GM12865 (cell line): ENCODE results near the gene ZBTB20.

Experiments
- DNase-seq: peaks from one replicate; pipeline ENCODE4 v3.0.0; 2010; ENCODE audit warnings: low read depth
- H3K4me3 ChIP-seq: 2 replicates; pipeline ENCODE4 v1.5.1; 2011; ENCODE audit warnings: mild to moderate bottlenecking, low read depth, low read length, control low read depth
- TF ChIP-seq, protein P1 (sequence below): IDR thresholded peaks from 2 replicates; pipeline ENCODE4 v1.5.1; 2011; ENCODE audit warnings: low read length, control low read depth, low read depth, inconsistent platforms; ENCODE audit not compliant: insufficient read depth; ENCODE audit errors: missing control alignments

Gene ZBTB20

DNA sequence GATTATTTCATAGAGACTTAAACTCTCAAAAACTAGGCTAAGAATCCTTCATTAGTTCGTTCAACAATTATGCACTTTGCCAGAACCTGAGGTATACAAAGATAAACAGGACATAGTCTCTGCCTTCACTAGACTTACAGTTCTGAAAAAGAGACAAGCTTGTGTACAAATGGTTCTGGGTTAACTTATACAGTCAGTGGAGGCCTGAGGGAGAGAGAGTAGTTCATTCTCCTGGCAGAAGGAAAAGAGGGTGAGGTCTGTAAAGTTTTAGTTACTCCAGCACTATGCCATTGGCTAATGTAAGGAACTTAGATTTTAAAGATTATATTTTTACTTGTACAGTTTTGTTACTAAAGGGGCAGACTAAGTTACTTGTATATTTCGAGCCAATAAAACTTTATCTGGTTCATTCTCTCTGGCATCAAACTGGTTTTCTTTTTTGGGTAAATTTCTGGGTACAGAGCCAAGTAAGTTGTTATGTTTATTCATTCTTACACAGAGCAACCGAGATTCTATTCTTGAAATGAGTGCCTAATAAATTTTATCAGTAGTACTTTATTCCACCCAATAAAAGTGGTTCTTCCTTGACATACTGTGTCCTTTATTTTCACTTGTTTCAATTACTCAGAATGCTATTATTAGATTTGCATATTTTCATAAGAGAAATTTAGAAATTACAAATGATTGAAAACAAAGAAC is 574.6 kb downstream of the ZBTB20 start:
- TF ChIP-seq, protein P1, sequence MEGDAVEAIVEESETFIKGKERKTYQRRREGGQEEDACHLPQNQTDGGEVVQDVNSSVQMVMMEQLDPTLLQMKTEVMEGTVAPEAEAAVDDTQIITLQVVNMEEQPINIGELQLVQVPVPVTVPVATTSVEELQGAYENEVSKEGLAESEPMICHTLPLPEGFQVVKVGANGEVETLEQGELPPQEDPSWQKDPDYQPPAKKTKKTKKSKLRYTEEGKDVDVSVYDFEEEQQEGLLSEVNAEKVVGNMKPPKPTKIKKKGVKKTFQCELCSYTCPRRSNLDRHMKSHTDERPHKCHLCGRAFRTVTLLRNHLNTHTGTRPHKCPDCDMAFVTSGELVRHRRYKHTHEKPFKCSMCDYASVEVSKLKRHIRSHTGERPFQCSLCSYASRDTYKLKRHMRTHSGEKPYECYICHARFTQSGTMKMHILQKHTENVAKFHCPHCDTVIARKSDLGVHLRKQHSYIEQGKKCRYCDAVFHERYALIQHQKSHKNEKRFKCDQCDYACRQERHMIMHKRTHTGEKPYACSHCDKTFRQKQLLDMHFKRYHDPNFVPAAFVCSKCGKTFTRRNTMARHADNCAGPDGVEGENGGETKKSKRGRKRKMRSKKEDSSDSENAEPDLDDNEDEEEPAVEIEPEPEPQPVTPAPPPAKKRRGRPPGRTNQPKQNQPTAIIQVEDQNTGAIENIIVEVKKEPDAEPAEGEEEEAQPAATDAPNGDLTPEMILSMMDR, result no peak
- DNase-seq, result no peak
- H3K4me3 ChIP-seq, result no peak overlapping the region

DNA sequence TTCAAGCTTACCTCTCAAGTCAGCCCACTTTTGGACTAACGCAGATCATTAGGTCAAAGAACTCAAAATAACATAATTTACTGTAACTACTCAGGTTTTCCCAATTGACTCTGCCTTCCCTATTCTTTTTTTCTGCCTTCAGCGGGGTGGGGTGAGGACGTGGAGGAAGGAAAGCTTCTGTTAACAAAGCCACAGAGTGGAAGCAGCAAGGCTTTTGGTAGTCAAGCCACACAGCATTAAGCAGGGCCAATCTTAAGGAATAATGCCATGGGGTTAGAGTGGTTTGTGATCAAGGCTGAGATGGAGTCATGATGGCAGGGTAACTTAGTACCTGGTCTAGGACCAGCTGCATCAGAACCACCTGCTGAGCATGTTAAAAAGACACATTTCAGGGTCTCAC is 575.7 kb downstream of the ZBTB20 start:
- H3K4me3 ChIP-seq, result no peak overlapping the region
- TF ChIP-seq, protein P1, result no peak
- DNase-seq, result no peak

DNA sequence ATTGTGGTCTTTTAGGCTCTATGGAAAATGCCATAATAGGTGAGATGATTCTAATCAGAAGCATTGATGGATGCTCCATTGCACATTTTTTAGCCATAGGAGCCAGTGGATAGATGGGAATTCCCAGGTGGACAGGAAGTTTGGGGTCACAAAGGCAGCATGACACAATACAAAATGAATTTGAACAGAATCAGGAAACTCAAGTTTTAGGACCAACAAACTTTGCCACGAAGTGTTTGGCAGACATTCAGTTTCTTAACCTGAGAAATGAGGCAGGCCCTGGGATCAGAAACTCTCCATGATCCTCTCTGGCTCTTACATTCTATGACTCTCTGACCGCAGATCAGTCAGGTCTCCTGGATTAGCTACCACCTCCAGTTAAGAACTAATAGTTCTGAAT is 577.9 kb downstream of the ZBTB20 start:
- DNase-seq, result no peak
- TF ChIP-seq, protein P1, result no peak
- H3K4me3 ChIP-seq, result no peak overlapping the region

DNA sequence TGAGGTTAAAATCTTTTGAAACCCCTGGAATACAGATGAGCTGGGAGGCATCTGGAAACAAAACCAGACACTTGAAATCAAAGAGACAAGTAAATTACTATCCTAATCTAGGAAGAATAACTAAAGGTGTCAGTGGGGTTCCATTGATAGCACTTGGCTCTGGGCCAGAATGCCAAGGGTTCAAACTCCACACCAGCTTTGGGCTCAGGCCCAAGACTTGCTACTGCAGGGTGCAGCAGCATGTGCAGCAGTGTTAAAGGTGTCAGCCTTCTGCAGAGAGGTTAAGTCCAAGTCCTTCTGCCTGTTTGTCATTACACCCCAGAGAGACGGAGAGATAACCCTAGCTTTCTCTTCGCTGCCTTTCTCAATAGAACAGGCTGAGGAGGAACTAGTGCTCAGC is 579.3 kb downstream of the ZBTB20 start:
- TF ChIP-seq, protein P1, result no peak
- DNase-seq, result no peak
- H3K4me3 ChIP-seq, result no peak overlapping the region

DNA sequence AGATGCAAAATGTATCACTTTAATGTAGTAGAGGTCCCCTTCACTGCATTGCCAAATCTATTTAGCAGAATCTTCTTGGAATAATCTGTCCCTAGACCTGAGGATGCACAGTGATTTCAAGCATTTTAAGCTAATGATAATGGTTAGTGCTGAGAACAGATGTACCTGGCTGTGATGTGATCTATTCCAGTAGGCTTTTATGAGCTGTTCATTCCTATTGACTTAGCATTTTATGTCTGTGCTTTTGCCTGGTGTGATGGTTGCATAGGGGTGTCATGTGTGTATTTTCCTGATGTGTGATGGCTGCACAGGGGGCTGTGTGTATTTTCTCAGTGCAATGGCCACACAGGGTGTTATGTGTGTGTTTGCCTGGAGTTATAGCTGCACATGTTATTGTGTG is 580.3 kb downstream of the ZBTB20 start:
- no peak overlapping the region for H3K4me3 ChIP-seq
- TF ChIP-seq, protein P1, result no peak
- no peak for DNase-seq

DNA sequence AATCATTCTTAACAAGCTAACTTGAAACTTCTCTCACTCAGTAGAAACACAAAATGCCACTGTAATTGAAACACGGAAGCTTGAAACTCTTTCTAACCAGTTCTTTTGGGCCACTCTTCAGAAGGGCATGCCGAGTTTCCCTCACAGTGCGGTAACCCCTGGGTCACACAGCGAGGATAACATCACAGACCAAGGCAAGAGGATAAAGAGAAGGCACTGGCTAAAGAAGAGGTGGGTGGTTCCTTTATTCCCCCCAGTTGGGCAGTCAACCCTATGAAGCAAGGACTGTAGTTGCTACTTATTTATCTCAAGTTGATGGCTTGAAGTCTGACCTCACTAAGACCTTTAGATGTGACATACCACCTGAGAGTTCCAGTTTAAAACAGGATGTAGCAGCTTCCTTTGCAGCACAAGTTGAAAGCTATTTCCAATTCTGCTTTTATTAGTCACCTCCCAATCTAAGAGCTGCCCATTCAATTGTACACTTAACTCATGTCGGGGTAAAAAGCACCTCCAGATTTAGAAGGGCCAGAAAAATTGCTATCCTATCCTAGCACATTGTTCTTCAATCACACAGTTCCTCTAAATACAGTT is 580.8 kb downstream of the ZBTB20 start:
- peak; percentile 67 for DNase-seq
- TF ChIP-seq, protein P1, result no peak
- no peak overlapping the region for H3K4me3 ChIP-seq

DNA sequence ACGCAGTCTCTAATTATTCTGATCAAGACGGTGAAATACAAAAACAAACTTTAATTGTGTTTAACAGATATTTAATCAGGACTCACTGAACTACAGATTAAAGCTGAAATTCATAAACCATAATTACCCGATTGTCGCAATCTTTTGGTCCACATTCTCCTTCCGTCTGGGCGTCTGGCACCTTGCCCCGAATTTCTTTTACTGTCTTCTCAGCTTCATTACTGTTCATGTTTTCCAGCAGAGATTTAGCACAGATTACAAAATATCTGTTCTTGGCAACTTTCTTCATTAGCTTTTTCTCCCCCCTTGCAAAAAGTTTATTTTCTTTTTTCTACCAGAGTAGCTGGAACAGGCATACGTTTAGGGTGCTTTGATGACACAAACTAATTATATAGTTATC is 581.9 kb downstream of the ZBTB20 start:
- no peak for DNase-seq
- TF ChIP-seq, protein P1, result no peak
- no peak overlapping the region for H3K4me3 ChIP-seq
